ENCODE measurements around the gene ZFYVE27.

- no peak for TF ChIP-seq POLR2A (IDR thresholded peaks at IDR 0.05; ENCODE audit: low read depth, low read length)
- no peak for TF ChIP-seq POLR2AphosphoS5 (IDR thresholded peaks at IDR 0.05; ENCODE audit: low read depth, low read length)
- TF ChIP-seq POU2F2 (IDR thresholded peaks at IDR 0.05; ENCODE audit: low read depth, low read length): no peak
- TF ChIP-seq PAX5 (IDR thresholded peaks at IDR 0.05; ENCODE audit: insufficient read depth, low read length, severe bottlenecking): no peak
These were observed 12.5 kb upstream of the ZFYVE27 start for GRCh38 chr10:97724341-97724941.

Measured in GM12891 (cell line).